ENCODE results near the gene NRF1.

- TF ChIP-seq, protein P1, sequence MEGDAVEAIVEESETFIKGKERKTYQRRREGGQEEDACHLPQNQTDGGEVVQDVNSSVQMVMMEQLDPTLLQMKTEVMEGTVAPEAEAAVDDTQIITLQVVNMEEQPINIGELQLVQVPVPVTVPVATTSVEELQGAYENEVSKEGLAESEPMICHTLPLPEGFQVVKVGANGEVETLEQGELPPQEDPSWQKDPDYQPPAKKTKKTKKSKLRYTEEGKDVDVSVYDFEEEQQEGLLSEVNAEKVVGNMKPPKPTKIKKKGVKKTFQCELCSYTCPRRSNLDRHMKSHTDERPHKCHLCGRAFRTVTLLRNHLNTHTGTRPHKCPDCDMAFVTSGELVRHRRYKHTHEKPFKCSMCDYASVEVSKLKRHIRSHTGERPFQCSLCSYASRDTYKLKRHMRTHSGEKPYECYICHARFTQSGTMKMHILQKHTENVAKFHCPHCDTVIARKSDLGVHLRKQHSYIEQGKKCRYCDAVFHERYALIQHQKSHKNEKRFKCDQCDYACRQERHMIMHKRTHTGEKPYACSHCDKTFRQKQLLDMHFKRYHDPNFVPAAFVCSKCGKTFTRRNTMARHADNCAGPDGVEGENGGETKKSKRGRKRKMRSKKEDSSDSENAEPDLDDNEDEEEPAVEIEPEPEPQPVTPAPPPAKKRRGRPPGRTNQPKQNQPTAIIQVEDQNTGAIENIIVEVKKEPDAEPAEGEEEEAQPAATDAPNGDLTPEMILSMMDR (conservative IDR thresholded peaks at IDR 0.05; ENCODE audit: low read depth, low read length) = no peak
- no peak for TF ChIP-seq EZH2 (IDR thresholded peaks at IDR 0.05; ENCODE audit: low read length, unreplicated experiment)
Measured at GRCh38 chr7:129613016-129613337, 1.5 kb downstream of the NRF1 start.
